Caco-2 (cell line): ENCODE data around the gene COL12A1. TPM values are rescaled to one million over a fixed set of nuclear protein-coding genes. Genes with fewer than 3 reads are reported as not detected.

Experiments
- BruUV-seq: library from RNA; stranded (reverse); fragments of 400-500 nt; replicated peaks from 2 replicates; lab custom pipeline; 2021; lab: Mats Ljungman, UMichigan
- CTCF ChIA-PET: fragments of 300-600 bp; sonication (Branson Sonifier 250); formaldehyde crosslinking; loops from one replicate; lab custom pipeline; 2022; ENCODE audit warnings: antibody characterized with exemption; lab: Charles Lee
- POLR2A ChIA-PET: fragments of 300-600 bp; sonication (Branson Sonifier 250); formaldehyde crosslinking; loops from one replicate; lab custom pipeline; 2022; ENCODE audit warnings: antibody characterized with exemption; lab: Charles Lee
- DNase-seq, 2 experiments: peaks; one replicate each; pipeline versions ENCODE4 v3.0.0 to v3.0.0-alpha.2; 2020 to 2022
- H3K27me3 ChIP-seq: replicated peaks from 2 replicates; pipeline ENCODE4 v1.6.0; 2011; ENCODE audit warnings: low read length; ENCODE audit not compliant: control insufficient read depth, insufficient read depth
- H3K36me3 ChIP-seq: 2 replicates; pipeline ENCODE4 v1.5.1; 2011; ENCODE audit warnings: low read length; ENCODE audit not compliant: control insufficient read depth, insufficient read depth
- H3K4me1 ChIP-seq: fragments of 250-450 bp; sonication (Bioruptor Pico); 2 replicates; pipeline ENCODE4 v1.5.1; 2020; ENCODE audit warnings: mild to moderate bottlenecking
- H3K4me3 ChIP-seq: 2 replicates; pipeline ENCODE4 v1.5.1; 2011; ENCODE audit warnings: low read depth, mild to moderate bottlenecking, control low read depth, low read length
- H3K9me3 ChIP-seq: fragments of 250-450 bp; sonication (Bioruptor Pico); 2 replicates; pipeline ENCODE4 v1.5.1; 2020; ENCODE audit warnings: mild to moderate bottlenecking, moderate library complexity
- H3K27ac Mint-ChIP-seq: one replicate; pipeline ENCODE4 v1.8.0; 2022; ENCODE audit warnings: mixed read lengths; ENCODE audit not compliant: unreplicated experiment
- H3K27me3 Mint-ChIP-seq: one replicate; pipeline ENCODE4 v1.8.0; 2022; ENCODE audit warnings: mixed read lengths; ENCODE audit not compliant: insufficient read depth, unreplicated experiment
- H3K36me3 Mint-ChIP-seq: one replicate; pipeline ENCODE4 v1.8.0; 2022; ENCODE audit warnings: mild to moderate bottlenecking, mixed read lengths; ENCODE audit not compliant: insufficient read depth, unreplicated experiment
- H3K4me1 Mint-ChIP-seq: one replicate; pipeline ENCODE4 v1.8.0; 2022; ENCODE audit warnings: low read depth, mixed read lengths; ENCODE audit not compliant: unreplicated experiment
- H3K4me3 Mint-ChIP-seq: one replicate; pipeline ENCODE4 v1.8.0; 2022; ENCODE audit warnings: mild to moderate bottlenecking, moderate library complexity, mixed read lengths; ENCODE audit not compliant: unreplicated experiment
- H3K9me3 Mint-ChIP-seq: one replicate; pipeline ENCODE4 v1.8.0; 2022; ENCODE audit warnings: mixed read lengths; ENCODE audit not compliant: unreplicated experiment
- CTCF ChIP-seq, 2 experiments: fragments of 200-600 bp in 1 of 2; IDR thresholded peaks; 1 replicate in 1 of 2; 2 replicates in 1 of 2; pipeline versions ENCODE4 v1.5.1 to v1.8.0; 2011 to 2022; ENCODE audit warnings: antibody characterized with exemption in 1 of 2, control low read depth in 1 of 2, inconsistent platforms in 1 of 2, low read depth in 1 of 2, low read length in 1 of 2, mild to moderate bottlenecking in 1 of 2, moderate library complexity in 1 of 2; ENCODE audit not compliant: insufficient read depth in 1 of 2, severe bottlenecking in 1 of 2, unreplicated experiment in 1 of 2
- intact Hi-C: fragments of 100-400 bp; cut with micrococcal nuclease; formaldehyde crosslinking; loops from one replicate; pipeline ENCODE4 v1.10.0; 2022; ENCODE audit not compliant: unreplicated experiment
- total RNA-seq: library from RNA; stranded (reverse); gene quantifications from 2 replicates; pipeline ENCODE4 v1.2.3, GENCODE V29; 2022

The COL12A1 gene
- total RNA-seq, 1 experiment from 2014 or later = 68.0 TPM

GRCh38 chr6:75149696-75150095, 56.2 kb downstream of the COL12A1 start:
- intact Hi-C loops = no loop called here
- H3K36me3 Mint-ChIP-seq = peaks cover 37% of the 10 kb centered on the region
- POLR2A ChIA-PET = no interaction called here

DNA sequence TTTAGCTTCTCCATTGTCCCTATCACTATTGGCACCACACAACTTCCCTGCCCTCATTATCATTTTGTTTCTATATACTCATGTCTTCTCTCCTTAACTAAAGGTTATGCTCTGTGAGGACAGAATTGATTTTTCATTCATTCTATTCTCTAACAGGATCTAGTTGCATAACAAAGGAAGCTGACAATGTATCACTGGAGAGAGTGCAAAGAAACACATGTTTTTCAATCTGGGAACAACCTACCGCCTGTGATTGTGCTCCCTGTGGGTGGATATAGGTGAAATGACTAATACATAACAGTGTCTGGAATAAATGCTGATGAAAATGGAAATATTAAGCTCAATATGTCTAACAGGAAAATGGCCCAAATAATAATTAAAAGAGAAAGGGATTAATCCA, 56.6 kb downstream of the COL12A1 start:
- no peaks in the 10 kb centered on the region for H3K4me1 ChIP-seq
- intact Hi-C loops = no loop called here
- ChIA-PET CTCF (no interaction called here), POLR2A (no interaction called here)
- Mint-ChIP-seq H3K4me3 (no peak overlapping the region), H3K27ac (no peak overlapping the region), H3K4me1 (no peaks in the 10 kb centered on the region), H3K36me3 (peaks cover 37% of the 10 kb centered on the region), H3K27me3 (no peaks in the 10 kb centered on the region), H3K9me3 (no peaks in the 10 kb centered on the region)
- H3K9me3 ChIP-seq = no peaks in the 10 kb centered on the region
- no peak for DNase-seq
- BruUV-seq = no TSS peak
- H3K36me3 ChIP-seq = no peaks in the 10 kb centered on the region
- H3K27me3 ChIP-seq = no peaks in the 10 kb centered on the region
- no peak for TF ChIP-seq CTCF (IDR thresholded peaks at IDR 0.05; ENCODE audit: insufficient read depth in 1 of 2, low read depth in 1 of 2, low read length in 1 of 2, severe bottlenecking in 1 of 2, unreplicated experiment in 1 of 2)
- H3K4me3 ChIP-seq = no peak overlapping the region

More at GRCh38 chr6:75149696-75150095, 56.2 kb downstream of the COL12A1 start:
- TF ChIP-seq CTCF (IDR thresholded peaks at IDR 0.05; ENCODE audit: insufficient read depth in 1 of 2, low read depth in 1 of 2, low read length in 1 of 2, severe bottlenecking in 1 of 2, unreplicated experiment in 1 of 2) = no peak
- Histone ChIP-seq H3K36me3 (no peaks in the 10 kb centered on the region), H3K4me1 (no peaks in the 10 kb centered on the region), H3K27me3 (no peaks in the 10 kb centered on the region), H3K4me3 (no peak overlapping the region), H3K9me3 (no peaks in the 10 kb centered on the region)
- H3K27ac Mint-ChIP-seq = no peak overlapping the region
- H3K4me3 Mint-ChIP-seq = no peak overlapping the region
- no peak for DNase-seq
- no peaks in the 10 kb centered on the region for H3K27me3 Mint-ChIP-seq
- no peaks in the 10 kb centered on the region for H3K4me1 Mint-ChIP-seq
- CTCF ChIA-PET = no interaction called here
- BruUV-seq = no TSS peak
- H3K9me3 Mint-ChIP-seq = no peaks in the 10 kb centered on the region

DNA sequence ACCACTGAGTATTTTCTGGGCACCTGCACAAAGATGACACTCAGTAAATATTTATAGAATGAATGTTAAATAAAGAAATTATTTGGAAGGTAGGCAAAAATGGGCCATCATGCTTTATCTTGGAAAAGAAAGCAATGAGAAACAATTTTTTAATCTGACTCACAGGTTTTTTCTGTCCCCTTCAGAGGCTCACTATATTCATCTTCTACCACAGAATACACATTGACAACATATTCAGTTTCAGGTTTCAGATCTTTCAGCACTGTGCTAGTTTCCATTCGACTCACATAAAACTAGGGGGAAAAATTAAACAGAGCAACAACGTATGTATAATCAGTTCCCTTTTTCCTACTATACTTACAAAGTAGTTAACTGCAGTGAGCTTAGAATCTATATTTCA, 58.3 kb downstream of the COL12A1 start:
- H3K36me3 Mint-ChIP-seq = peaks cover 37% of the 10 kb centered on the region
- TF ChIP-seq CTCF (IDR thresholded peaks at IDR 0.05; ENCODE audit: insufficient read depth in 1 of 2, low read depth in 1 of 2, low read length in 1 of 2, severe bottlenecking in 1 of 2, unreplicated experiment in 1 of 2) = no peak
- intact Hi-C loops = no loop called here
- DNase-seq = no peak
- H3K9me3 ChIP-seq = no peaks in the 10 kb centered on the region
- H3K9me3 Mint-ChIP-seq = no peaks in the 10 kb centered on the region
- H3K36me3 ChIP-seq = no peaks in the 10 kb centered on the region
- no peaks in the 10 kb centered on the region for H3K4me1 Mint-ChIP-seq
- ChIA-PET POLR2A (no interaction called here), CTCF (no interaction called here)
- no peaks in the 10 kb centered on the region for H3K27me3 Mint-ChIP-seq
- no TSS peak for BruUV-seq
- H3K27me3 ChIP-seq = no peaks in the 10 kb centered on the region
- H3K4me3 Mint-ChIP-seq = no peak overlapping the region
- H3K4me3 ChIP-seq = no peak overlapping the region
- no peak overlapping the region for H3K27ac Mint-ChIP-seq
- H3K4me1 ChIP-seq = no peaks in the 10 kb centered on the region
